ENCODE measurements around the gene GLCCI1. TPM values are rescaled to one million over a fixed set of nuclear protein-coding genes. Genes with fewer than 3 reads are reported as not detected.

The GLCCI1 gene
- total RNA-seq, 6 donors from 2014 or later: 27.4 to 240 (median 46.6) TPM

- H3K9me3 ChIP-seq: no peaks in the 10 kb centered on the region
- no peak overlapping the region for H3K4me3 ChIP-seq
- TF ChIP-seq, protein P1, sequence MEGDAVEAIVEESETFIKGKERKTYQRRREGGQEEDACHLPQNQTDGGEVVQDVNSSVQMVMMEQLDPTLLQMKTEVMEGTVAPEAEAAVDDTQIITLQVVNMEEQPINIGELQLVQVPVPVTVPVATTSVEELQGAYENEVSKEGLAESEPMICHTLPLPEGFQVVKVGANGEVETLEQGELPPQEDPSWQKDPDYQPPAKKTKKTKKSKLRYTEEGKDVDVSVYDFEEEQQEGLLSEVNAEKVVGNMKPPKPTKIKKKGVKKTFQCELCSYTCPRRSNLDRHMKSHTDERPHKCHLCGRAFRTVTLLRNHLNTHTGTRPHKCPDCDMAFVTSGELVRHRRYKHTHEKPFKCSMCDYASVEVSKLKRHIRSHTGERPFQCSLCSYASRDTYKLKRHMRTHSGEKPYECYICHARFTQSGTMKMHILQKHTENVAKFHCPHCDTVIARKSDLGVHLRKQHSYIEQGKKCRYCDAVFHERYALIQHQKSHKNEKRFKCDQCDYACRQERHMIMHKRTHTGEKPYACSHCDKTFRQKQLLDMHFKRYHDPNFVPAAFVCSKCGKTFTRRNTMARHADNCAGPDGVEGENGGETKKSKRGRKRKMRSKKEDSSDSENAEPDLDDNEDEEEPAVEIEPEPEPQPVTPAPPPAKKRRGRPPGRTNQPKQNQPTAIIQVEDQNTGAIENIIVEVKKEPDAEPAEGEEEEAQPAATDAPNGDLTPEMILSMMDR (IDR thresholded peaks at IDR 0.05): peak in 4 of 6 experiments; percentile 21 to 52 (median 42)
- TF ChIP-seq EP300 (IDR thresholded peaks at IDR 0.05) (no peak), POLR2AphosphoS5 (IDR thresholded peaks at IDR 0.05) (no peak)
- 90 to 100% methylated on average over 1 to 2 of the region's 2 CpGs for WGBS, 2 donors
- H3K36me3 ChIP-seq: no peaks in the 10 kb centered on the region
- H3K27ac ChIP-seq: no peak overlapping the region
- no peaks in the 10 kb centered on the region for H3K27me3 ChIP-seq
- ATAC-seq (ENCODE audit: low FRiP score in 2 of 2) (peak; percentile 36 to 76), DNase-seq (no peak)
- H3K4me1 ChIP-seq: no peaks in the 10 kb centered on the region
These were observed 67.3 kb downstream of the GLCCI1 start for GRCh38 chr7:8035647-8036518.

DNA sequence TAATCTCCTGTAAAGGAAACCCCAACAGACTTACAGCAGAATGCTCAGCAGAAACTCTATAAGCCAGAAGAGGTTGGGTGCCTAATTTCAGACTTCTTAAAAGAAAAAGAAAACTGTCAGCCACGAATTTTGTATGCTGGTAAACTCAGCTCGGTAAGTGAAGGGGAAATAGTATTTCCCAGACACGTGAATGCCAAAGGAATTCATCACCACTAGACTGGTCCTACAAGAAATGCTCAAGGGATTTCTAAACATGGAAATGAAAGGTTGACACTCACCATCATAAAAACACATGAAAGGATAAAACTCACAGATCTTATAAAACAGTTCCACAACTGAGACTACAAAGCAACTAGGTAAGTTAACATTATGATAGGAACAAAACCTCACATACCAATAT is 68.6 kb downstream of the GLCCI1 start:
- ATAC-seq (ENCODE audit: low FRiP score in 2 of 2) (no peak), DNase-seq (no peak)
- Histone ChIP-seq H3K4me3 (no peak overlapping the region), H3K36me3 (no peaks in the 10 kb centered on the region), H3K4me1 (no peaks in the 10 kb centered on the region), H3K27ac (no peak overlapping the region), H3K27me3 (no peaks in the 10 kb centered on the region), H3K9me3 (no peaks in the 10 kb centered on the region)
- no peak for TF ChIP-seq POLR2A (IDR thresholded peaks at IDR 0.05)
- TF ChIP-seq, protein P1 (IDR thresholded peaks at IDR 0.05): no peak
- no peak for TF ChIP-seq POLR2AphosphoS5 (IDR thresholded peaks at IDR 0.05)
- no peak for TF ChIP-seq EP300 (IDR thresholded peaks at IDR 0.05)
- WGBS, 2 donors: 80 to 87% methylated on average over 3 of the region's 3 CpGs

DNA sequence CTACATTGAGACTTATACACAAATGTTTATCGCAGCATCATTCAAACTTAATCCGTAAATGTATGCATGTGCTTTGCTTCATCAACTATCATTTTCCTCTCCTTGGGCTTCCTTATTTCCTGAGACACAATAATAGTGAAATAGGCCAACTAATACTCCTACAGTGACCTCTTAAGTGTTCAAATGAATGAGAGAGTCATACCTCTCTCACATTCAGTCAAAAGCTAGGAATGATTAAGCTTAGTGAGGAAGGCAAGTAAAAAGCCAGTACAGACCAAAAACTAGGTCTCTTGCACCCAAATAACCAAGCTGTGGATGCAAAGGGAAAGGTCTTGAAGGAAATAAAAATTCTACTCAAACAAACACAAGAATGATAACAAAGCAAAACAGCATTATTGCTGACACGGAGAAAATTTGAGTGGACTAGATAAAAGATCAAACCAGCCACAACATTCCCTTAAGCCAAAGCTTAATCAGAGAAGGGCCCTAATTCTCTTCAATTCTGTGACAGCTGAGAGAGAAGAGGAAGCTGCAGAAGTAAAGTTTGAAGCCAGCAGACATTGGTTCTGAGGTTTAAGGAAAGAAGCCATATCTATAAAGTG is 72.3 kb downstream of the GLCCI1 start:
- WGBS, 2 donors: 82 to 84% methylated on average over 3 of the region's 3 CpGs
- DNase-seq (no peak), ATAC-seq (ENCODE audit: low FRiP score in 2 of 2) (no peak)
- Histone ChIP-seq H3K36me3 (no peaks in the 10 kb centered on the region), H3K9me3 (no peaks in the 10 kb centered on the region), H3K27ac (no peak overlapping the region), H3K4me3 (no peak overlapping the region), H3K27me3 (no peaks in the 10 kb centered on the region), H3K4me1 (no peaks in the 10 kb centered on the region)
- no peak for TF ChIP-seq POLR2A (IDR thresholded peaks at IDR 0.05)
- no peak for TF ChIP-seq POLR2AphosphoS5 (IDR thresholded peaks at IDR 0.05)
- TF ChIP-seq, protein P1 (IDR thresholded peaks at IDR 0.05): no peak
- no peak for TF ChIP-seq EP300 (IDR thresholded peaks at IDR 0.05)

- ATAC-seq (ENCODE audit: low FRiP score in 2 of 2): no peak
- Histone ChIP-seq H3K4me3 (no peak overlapping the region), H3K4me1 (no peaks in the 10 kb centered on the region), H3K27ac (no peak overlapping the region), H3K9me3 (no peaks in the 10 kb centered on the region), H3K27me3 (no peaks in the 10 kb centered on the region), H3K36me3 (no peaks in the 10 kb centered on the region)
- TF ChIP-seq POLR2AphosphoS5 (IDR thresholded peaks at IDR 0.05) (no peak), POLR2A (IDR thresholded peaks at IDR 0.05) (no peak), EP300 (IDR thresholded peaks at IDR 0.05) (no peak)
- TF ChIP-seq, protein P1 (IDR thresholded peaks at IDR 0.05): no peak
- 93 to 97% methylated on average over 3 of the region's 3 CpGs for WGBS, 2 donors
- no peak for DNase-seq
These were observed 74.4 kb downstream of the GLCCI1 start for GRCh38 chr7:8042796-8043535.
